SH-SY5Y (cell line): Measurements from ENCODE around the gene RIMS3.

Experiments used
- GATA2 ChIP-seq: IDR thresholded peaks from 2 replicates; pipeline ENCODE4 v1.6.1; 2011; ENCODE audit warnings: mild to moderate bottlenecking, low read depth, low read length
- GATA3 ChIP-seq: IDR thresholded peaks from 2 replicates; pipeline ENCODE4 v1.6.1; 2011; ENCODE audit warnings: low read depth, mild to moderate bottlenecking, low read length, moderate library complexity

DNA sequence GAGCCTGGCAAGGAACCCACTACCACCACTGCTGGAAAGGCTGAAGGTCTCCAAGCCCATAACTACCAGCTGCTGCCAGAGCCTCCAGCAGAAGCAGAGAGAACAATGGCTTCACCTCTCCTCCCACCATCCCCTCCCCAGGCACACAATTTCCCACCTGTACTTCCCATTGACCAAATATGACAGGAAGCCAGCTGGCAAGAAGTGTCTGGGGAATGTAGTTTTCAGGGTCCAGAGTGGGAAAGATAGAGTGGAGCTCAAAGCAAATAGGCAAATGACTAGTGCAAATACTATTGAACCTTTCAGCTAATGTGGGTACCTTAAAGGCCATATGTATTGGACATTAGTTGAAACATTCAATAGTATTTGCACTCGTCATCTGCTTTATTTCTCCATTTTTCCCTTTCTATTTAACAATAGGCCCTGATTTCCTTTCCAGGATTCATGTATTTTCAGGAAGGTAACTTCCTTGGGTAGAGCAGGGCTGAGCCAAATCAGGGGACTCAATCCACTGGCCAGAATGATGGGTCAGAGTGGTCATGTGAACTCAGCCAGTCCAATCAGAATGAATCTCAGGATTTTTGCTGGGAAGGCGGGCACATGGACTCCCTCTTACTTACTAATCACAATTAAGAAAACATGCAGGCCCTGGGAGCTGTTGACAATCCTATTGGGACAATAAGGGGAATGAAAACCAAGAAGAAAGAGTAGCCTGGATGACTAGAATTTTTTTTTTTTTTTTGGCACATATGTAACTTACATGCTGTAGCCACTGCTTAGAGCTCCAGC lies 13.9 kb upstream of the RIMS3 start:
- no peak for TF ChIP-seq GATA2
- no peak for TF ChIP-seq GATA3
